ENCODE measurements around the gene RMND5A. TPM values are rescaled to one million over a fixed set of nuclear protein-coding genes. Genes with fewer than 3 reads are reported as not detected.

Gene RMND5A
- 64.0 TPM for total RNA-seq

- DNase-seq (ENCODE audit: low spot score in 2 of 2) = peak; percentile 40 to 56
- FAIRE-seq = peak; percentile 53
Measured at GRCh38 chr2:86719637-86720539, at the start of gene RMND5A. Gene RMND5A, plus strand, starts transcription at chr2:86720291. Its CDS starts 377 bp downstream, at chr2:86720668.

- FAIRE-seq = no peak
Measured at GRCh38 chr2:86671337-86671981, 48.6 kb upstream of the RMND5A start.

GRCh38 chr2:86672027-86672545 is 48.0 kb upstream of the RMND5A start:
- FAIRE-seq (no peak), DNase-seq (ENCODE audit: low spot score in 2 of 2) (no peak)

More at GRCh38 chr2:86671337-86671981, 48.6 kb upstream of the RMND5A start:
- DNase-seq (ENCODE audit: low spot score in 2 of 2) = no peak

GRCh38 chr2:86673011-86673410 is 47.1 kb upstream of the RMND5A start:
- DNase-seq (ENCODE audit: low spot score in 2 of 2) (no peak), FAIRE-seq (no peak)

- no peak for FAIRE-seq
- DNase-seq (ENCODE audit: low spot score in 2 of 2) = no peak
Measured at GRCh38 chr2:86673986-86674670, 46.0 kb upstream of the RMND5A start.

GRCh38 chr2:86675104-86675503 is 45.0 kb upstream of the RMND5A start:
- FAIRE-seq (no peak), DNase-seq (ENCODE audit: low spot score in 2 of 2) (peak in 1 of 2 donors; percentile 20)

GRCh38 chr2:86675511-86676015 is 44.5 kb upstream of the RMND5A start:
- FAIRE-seq (no peak), DNase-seq (ENCODE audit: low spot score in 2 of 2) (no peak)

- DNase-seq (ENCODE audit: low spot score in 2 of 2) = no peak
- no peak for FAIRE-seq
Measured at GRCh38 chr2:86677816-86678215, 42.3 kb upstream of the RMND5A start.

GRCh38 chr2:86679036-86679435 is 41.1 kb upstream of the RMND5A start:
- no peak for DNase-seq (ENCODE audit: low spot score in 2 of 2)
- no peak for FAIRE-seq

- DNase-seq (ENCODE audit: low spot score in 2 of 2) = no peak
- FAIRE-seq = no peak
Measured at GRCh38 chr2:86685351-86685750, 34.7 kb upstream of the RMND5A start.

GRCh38 chr2:86686460-86686859 is 33.6 kb upstream of the RMND5A start:
- FAIRE-seq = no peak
- no peak for DNase-seq (ENCODE audit: low spot score in 2 of 2)

- DNase-seq (ENCODE audit: low spot score in 2 of 2) = peak in 1 of 2 donors; percentile 19
- peak; percentile 81 for FAIRE-seq
Measured at GRCh38 chr2:86686905-86687304, 33.2 kb upstream of the RMND5A start.

GRCh38 chr2:86695053-86695691 is 24.9 kb upstream of the RMND5A start:
- DNase-seq (ENCODE audit: low spot score in 2 of 2) = no peak
- no peak for FAIRE-seq

GRCh38 chr2:86697551-86698104 is 22.5 kb upstream of the RMND5A start:
- FAIRE-seq (no peak), DNase-seq (ENCODE audit: low spot score in 2 of 2) (no peak)

GRCh38 chr2:86700690-86701089 is 19.4 kb upstream of the RMND5A start:
- FAIRE-seq = no peak

GRCh38 chr2:86703704-86704361 is 16.3 kb upstream of the RMND5A start:
- DNase-seq (ENCODE audit: low spot score in 2 of 2) = no peak
- no peak for FAIRE-seq

More at GRCh38 chr2:86700690-86701089, 19.4 kb upstream of the RMND5A start:
- no peak for DNase-seq (ENCODE audit: low spot score in 2 of 2)

GRCh38 chr2:86704459-86704971 is 15.6 kb upstream of the RMND5A start:
- FAIRE-seq (no peak), DNase-seq (ENCODE audit: low spot score in 2 of 2) (no peak)

GRCh38 chr2:86706220-86706619 is 13.9 kb upstream of the RMND5A start:
- DNase-seq (ENCODE audit: low spot score in 2 of 2) = no peak
- no peak for FAIRE-seq

- FAIRE-seq = no peak
- DNase-seq (ENCODE audit: low spot score in 2 of 2) = no peak
Measured at GRCh38 chr2:86706935-86707334, 13.2 kb upstream of the RMND5A start.
